Natural killer cell (primary cell): ENCODE data around the gene CYP19A1. TPM values are rescaled to one million over a fixed set of nuclear protein-coding genes. Genes with fewer than 3 reads are reported as not detected.

ENCODE experiments used
- ATAC-seq, 3 donors: fragments of 150-1000 bp in 2 of 3; fragments of 200-7000 bp in 1 of 3; cut with Tn5 transposase; 1 replicate in 1 of 3; 2 replicates in 2 of 3; pipeline ENCODE4 v1.10.0; 2021; ENCODE audit warnings: mild to moderate bottlenecking in 2 of 3, moderate library complexity in 2 of 3
- DNase-seq, 2 donors: peaks; one replicate each; pipeline versions ENCODE4 v3.0.0 to v3.0.0-alpha.2; 2013 to 2021; ENCODE audit warnings: mixed read lengths in 1 of 2
- H3K27ac ChIP-seq: one replicate; pipeline ENCODE4 v1.5.1; 2013; ENCODE audit warnings: mild to moderate bottlenecking, low read length
- H3K27me3 ChIP-seq: one replicate; pipeline ENCODE4 v1.6.1; 2013; ENCODE audit warnings: low read length; ENCODE audit not compliant: control insufficient read depth, insufficient read depth
- H3K36me3 ChIP-seq: one replicate; pipeline ENCODE4 v1.6.1; 2013; ENCODE audit warnings: low read length; ENCODE audit not compliant: control insufficient read depth, insufficient read depth
- H3K4me1 ChIP-seq: one replicate; pipeline ENCODE4 v1.6.1; 2013; ENCODE audit warnings: low read length; ENCODE audit not compliant: control insufficient read depth, insufficient read depth
- H3K4me3 ChIP-seq: one replicate; pipeline ENCODE4 v1.5.1; 2013; ENCODE audit warnings: low read length
- H3K9me3 ChIP-seq: one replicate; pipeline ENCODE4 v1.6.1; 2013; ENCODE audit warnings: low read length; ENCODE audit not compliant: control insufficient read depth, insufficient read depth
- H3K27ac Mint-ChIP-seq, 2 donors: one replicate each; pipeline ENCODE4 v1.8.0; 2022; ENCODE audit warnings: mild to moderate bottlenecking in 2 of 2, mixed read lengths in 2 of 2, moderate library complexity in 1 of 2
- H3K27me3 Mint-ChIP-seq, 2 donors: one replicate each; pipeline ENCODE4 v1.8.0; 2022; ENCODE audit warnings: low read depth in 2 of 2, mixed read lengths in 2 of 2
- H3K36me3 Mint-ChIP-seq: one replicate; pipeline ENCODE4 v1.8.0; 2022; ENCODE audit warnings: mixed read lengths
- H3K4me1 Mint-ChIP-seq, 2 donors: one replicate each; pipeline ENCODE4 v1.8.0; 2022; ENCODE audit warnings: mixed read lengths in 2 of 2
- H3K4me3 Mint-ChIP-seq: one replicate; pipeline ENCODE4 v1.8.0; 2022; ENCODE audit warnings: mild to moderate bottlenecking, moderate library complexity, mixed read lengths
- H3K9me3 Mint-ChIP-seq, 2 donors: one replicate each; pipeline ENCODE4 v1.8.0; 2022; ENCODE audit warnings: mixed read lengths in 2 of 2
- CTCF ChIP-seq: fragments of 200-600 bp; IDR thresholded peaks from one replicate; pipeline ENCODE4 v1.8.0; 2022; ENCODE audit warnings: antibody characterized with exemption
- WGBS: methylation state at CpG from one replicate; pipeline ENCODE4 v1.1.7; 2013; ENCODE audit warnings: missing lambda C conversion rate; ENCODE audit not compliant: insufficient coverage; 5-methylcytosine and 5-hydroxymethylcytosine counted together
- intact Hi-C: fragments of 100-400 bp; cut with micrococcal nuclease; formaldehyde crosslinking; loops from one replicate; pipeline ENCODE4 v1.14.2; 2022
- total RNA-seq, 4 donors: library from RNA; stranded (reverse); fragments of 120-200 nt in 1 of 4; gene quantifications; one replicate each; pipeline versions ENCODE4 v1.2.3 to v1.2.4, GENCODE V29; 2013 to 2022

Gene CYP19A1
- total RNA-seq, 3 donors from 2014 or later (not counting 1 experiment from before 2014, with no cell fraction given), result not detected

DNA sequence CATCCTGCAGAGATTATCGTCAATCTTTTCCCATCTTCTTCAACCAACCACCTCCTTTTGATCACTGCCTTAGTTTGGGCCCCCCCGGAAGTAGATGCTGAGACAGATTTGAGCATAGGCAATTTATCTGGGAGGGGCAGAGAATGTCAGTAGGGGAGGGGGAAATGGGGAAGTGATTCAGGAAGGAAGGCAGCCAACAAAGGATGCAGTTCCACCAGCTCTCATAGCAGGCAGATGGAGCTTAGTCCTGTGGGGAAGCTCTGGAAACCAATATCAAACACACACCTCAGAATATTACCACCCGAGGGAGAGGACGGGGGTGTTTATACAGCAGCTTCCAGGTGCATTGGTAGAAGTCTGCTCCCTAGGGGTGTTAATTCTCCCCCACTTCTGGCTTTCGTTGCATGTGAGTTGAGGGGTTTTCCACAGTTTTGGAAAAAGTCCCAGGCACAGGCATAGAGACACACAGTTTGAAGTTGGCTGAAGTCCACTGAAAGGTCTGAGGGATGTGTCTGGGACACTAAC is 152.2 kb downstream of the CYP19A1 start:
- intact Hi-C loops, result no loop called here
- H3K27ac ChIP-seq, result no peak overlapping the region
- Mint-ChIP-seq H3K9me3 (no peaks in the 10 kb centered on the region), H3K27ac (no peak overlapping the region), H3K27me3 (peaks cover 3 to 41% of the 10 kb centered on the region in 2 donors), H3K4me3 (no peak overlapping the region), H3K4me1 (no peaks in the 10 kb centered on the region), H3K36me3 (no peaks in the 10 kb centered on the region)
- no peak for TF ChIP-seq CTCF
- no peaks in the 10 kb centered on the region for H3K36me3 ChIP-seq
- 69% methylated on average over 3 of the region's 5 CpGs for WGBS
- H3K9me3 ChIP-seq, result no peaks in the 10 kb centered on the region
- DNase-seq (no peak), ATAC-seq (no peak)
- no peaks in the 10 kb centered on the region for H3K27me3 ChIP-seq
- no peaks in the 10 kb centered on the region for H3K4me1 ChIP-seq
- H3K4me3 ChIP-seq, result no peak overlapping the region

- no peaks in the 10 kb centered on the region for H3K27me3 ChIP-seq
- no peaks in the 10 kb centered on the region for H3K9me3 Mint-ChIP-seq
- no peaks in the 10 kb centered on the region for H3K4me1 ChIP-seq
- TF ChIP-seq CTCF, result no peak
- intact Hi-C loops, result no loop called here
- ATAC-seq (no peak), DNase-seq (no peak)
- no peak overlapping the region for H3K4me3 Mint-ChIP-seq
- no peak overlapping the region for H3K4me3 ChIP-seq
- no peaks in the 10 kb centered on the region for H3K36me3 ChIP-seq
- peaks cover 6 to 48% of the 10 kb centered on the region in 2 donors for H3K27me3 Mint-ChIP-seq
- H3K27ac Mint-ChIP-seq, result no peak overlapping the region
- WGBS, result 81% methylated on average over 10 of the region's 12 CpGs
- no peaks in the 10 kb centered on the region for H3K9me3 ChIP-seq
- no peaks in the 10 kb centered on the region for H3K4me1 Mint-ChIP-seq
- H3K36me3 Mint-ChIP-seq, result no peaks in the 10 kb centered on the region
- H3K27ac ChIP-seq, result no peak overlapping the region
These were observed 152.9 kb downstream of the CYP19A1 start for GRCh38 chr15:51185213-51186159.

DNA sequence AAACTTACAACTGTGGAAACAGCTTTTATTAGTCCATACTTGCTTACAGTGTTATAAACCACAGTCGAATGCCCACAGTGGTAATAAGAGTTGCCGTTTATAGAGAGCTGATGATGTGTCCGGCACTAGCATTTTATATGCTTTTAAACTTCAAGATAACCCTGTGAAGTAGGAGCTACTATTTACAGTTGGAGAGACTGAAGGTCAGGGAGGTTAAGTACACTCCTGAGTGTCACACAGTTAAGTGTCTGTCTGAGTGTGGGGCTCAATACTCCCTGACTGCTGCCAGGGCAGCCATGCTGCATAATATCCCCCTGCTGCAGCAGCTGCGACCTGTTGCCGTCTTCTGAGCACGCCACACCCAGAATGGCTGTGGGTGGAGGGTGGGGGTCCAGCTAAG is 153.8 kb downstream of the CYP19A1 start:
- H3K36me3 ChIP-seq, result no peaks in the 10 kb centered on the region
- whole genome bisulfite sequencing, result 86% methylated on average over 5 of the region's 6 CpGs
- Mint-ChIP-seq H3K9me3 (no peaks in the 10 kb centered on the region), H3K27me3 (peaks cover 6 to 48% of the 10 kb centered on the region in 2 donors), H3K27ac (no peak overlapping the region), H3K36me3 (no peaks in the 10 kb centered on the region), H3K4me3 (no peak overlapping the region), H3K4me1 (no peaks in the 10 kb centered on the region)
- intact Hi-C loops, result no loop called here
- H3K9me3 ChIP-seq, result no peaks in the 10 kb centered on the region
- TF ChIP-seq CTCF, result no peak
- H3K27me3 ChIP-seq, result no peaks in the 10 kb centered on the region
- no peak for DNase-seq
- H3K4me3 ChIP-seq, result no peak overlapping the region
- ATAC-seq, result no peak
- H3K4me1 ChIP-seq, result no peaks in the 10 kb centered on the region
- H3K27ac ChIP-seq, result no peak overlapping the region
